ENCODE measurements around the gene KIZ. TPM values are rescaled to one million over a fixed set of nuclear protein-coding genes. Genes with fewer than 3 reads are reported as not detected.

Gene KIZ
- total and polyA plus RNA-seq, 2 experiments from 2014 or later, result 58.3 to 63.6 TPM

GRCh38 chr20:21189761-21190523, 64.1 kb downstream of the KIZ start:
- peaks cover 29% of the 10 kb centered on the region for H3K4me1 ChIP-seq (ENCODE audit: insufficient read depth)
- peaks cover 3% of the 10 kb centered on the region; the same call in 2 of the 3 replicates for H3K36me3 Mint-ChIP-seq (ENCODE audit: low read depth)
- peaks cover 5% of the 10 kb centered on the region for H3K27me3 Mint-ChIP-seq (ENCODE audit: insufficient read depth, low read depth, poor library complexity)
- H4K20me1 ChIP-seq (replicated peaks; ENCODE audit: insufficient read depth), result no peaks in the 10 kb centered on the region
- peak overlapping the region; percentile 42 for H3K4me2 ChIP-seq
- peak; percentile 82 for ATAC-seq
- peak; percentile 97 for DNase-seq (ENCODE audit: low spot score)
- H2AFZ ChIP-seq, result no peak overlapping the region
- H3K9me2 ChIP-seq (ENCODE audit: insufficient read depth), result no peaks in the 10 kb centered on the region
- no peaks in the 10 kb centered on the region for H3K27me3 ChIP-seq (ENCODE audit: insufficient read depth)
- peak overlapping the region; percentile 98 for H3K27ac Mint-ChIP-seq
- H3K4me3 ChIP-seq, result peak overlapping the region; percentile 31
- TF ChIP-seq ZNF331 (CRISPR knock-in tag; IDR thresholded peaks at IDR 0.05; ENCODE audit: low read depth), result no peak
- TF ChIP-seq JUNB (IDR thresholded peaks at IDR 0.05; ENCODE audit: unreplicated experiment), result no peak
- peak; percentile 37 for TF ChIP-seq CREB1 (CRISPR knock-in tag; IDR thresholded peaks at IDR 0.05; ENCODE audit: low read depth)
- peak; percentile 90 for TF ChIP-seq NANOG (IDR thresholded peaks at IDR 0.05; ENCODE audit: borderline replicate concordance)
- TF ChIP-seq POLR2AphosphoS5 (IDR thresholded peaks at IDR 0.05; ENCODE audit: low read depth), result no peak; the same call in 1 of the 2 replicates
- no peak for TF ChIP-seq REST (IDR thresholded peaks at IDR 0.05; ENCODE audit: unreplicated experiment)
- no peak for TF ChIP-seq ETS1 (IDR thresholded peaks at IDR 0.05)
- TF ChIP-seq ZNF114 (CRISPR knock-in tag; IDR thresholded peaks at IDR 0.05), result 0 out of 2 replicates have a peak, but pooled peaks have one; percentile 14
- TF ChIP-seq EZH2 (IDR thresholded peaks at IDR 0.05; ENCODE audit: low read depth, unreplicated experiment), result no peak
- peak; percentile 85 for TF ChIP-seq ZNF462 (CRISPR knock-in tag; IDR thresholded peaks at IDR 0.05)
- H3K27ac ChIP-seq (ENCODE audit: low read depth), result peak overlapping the region; percentile 96
- H3K36me3 ChIP-seq (ENCODE audit: insufficient read depth), result no peaks in the 10 kb centered on the region
- peaks cover 5% of the 10 kb centered on the region for H3F3A ChIP-seq (replicated peaks; ENCODE audit: low read depth)
- no peaks in the 10 kb centered on the region for H3K9me3 Mint-ChIP-seq
- H3K4me1 Mint-ChIP-seq, result peaks cover 55% of the 10 kb centered on the region
- peak overlapping the region; percentile 68 for H3K4me3 Mint-ChIP-seq
- 0 out of 2 replicates have a peak, but pooled peaks cover 4% of the 10 kb centered on the region for H3K79me2 ChIP-seq (replicated peaks; ENCODE audit: insufficient read depth)

All from GM23338 (cell line).